Testis (tissue), 3 donors: Measurements from ENCODE around the gene KMO. TPM values are rescaled to one million over a fixed set of nuclear protein-coding genes. Genes with fewer than 3 reads are reported as not detected.
A peak's percentile ranks its signal among the peaks of the same experiment; 100 is the strongest.

Source experiments
- DNase-seq: peaks from one replicate; pipeline ENCODE4 v3.0.0-alpha.2; 2019
- H3K27ac ChIP-seq, 2 donors: fragments of 200-600 bp; sonication (generic); one replicate each; pipeline ENCODE4 v1.5.1; 2019
- H3K27me3 ChIP-seq: fragments of 200-600 bp; sonication (generic); one replicate; pipeline ENCODE4 v1.5.1; 2019
- H3K36me3 ChIP-seq: fragments of 200-600 bp; sonication (generic); one replicate; pipeline ENCODE4 v1.5.1; 2017; ENCODE audit warnings: low read depth; ENCODE audit errors: missing control alignments
- H3K4me1 ChIP-seq: fragments of 200-600 bp; sonication (generic); one replicate; pipeline ENCODE4 v1.5.1; 2019
- H3K4me3 ChIP-seq, 2 donors: fragments of 200-600 bp; sonication (generic); one replicate each; pipeline ENCODE4 v1.5.1; 2017 to 2019
- H3K9me3 ChIP-seq: fragments of 200-600 bp; sonication (generic); one replicate; pipeline ENCODE4 v1.5.1; 2017
- POLR2A ChIP-seq: fragments of 450-650 bp; IDR thresholded peaks from one replicate; pipeline ENCODE4 v1.6.1; 2017; ENCODE audit warnings: antibody characterized with exemption, mild to moderate bottlenecking, moderate library complexity
- WGBS, 2 donors: methylation state at CpG; one replicate each; pipeline ENCODE4 v1.1.5; 2018; 5-methylcytosine and 5-hydroxymethylcytosine counted together
- intact Hi-C: fragments of 100-400 bp; cut with DNase I; formaldehyde crosslinking; loops from one replicate; pipeline ENCODE4 v1.15.1; 2023; ENCODE audit warnings: low total_unique reads
- polyA plus RNA-seq: library from polyadenylated mRNA; stranded (reverse); fragments of 350-450 nt; fragmentation: Illumina TruSeq; extraction: RNeasy Lipid Tissue Mini Kit (QIAGEN cat#74804); gene quantifications from one replicate; pipeline ENCODE4 v1.2.3, GENCODE V29; 2014; ENCODE audit warnings: low read depth, low replicate concordance; ENCODE audit not compliant: insufficient read depth
- total RNA-seq, 2 donors: library from RNA; depleted of rRNA; stranded (reverse); fragments of >200 nt; gene quantifications; one replicate each; pipeline ENCODE4 v1.2.3, GENCODE V29; 2016
- TF ChIP-seq, protein P1 (sequence below), 3 experiments: fragments of 450-650 bp in 2 of 3; fragments of 200-600 bp in 1 of 3; sonication (generic) in 1 of 3; IDR thresholded peaks; one replicate each; pipeline ENCODE4 v1.5.1; 2016 to 2019; ENCODE audit warnings: antibody characterized with exemption in 3 of 3, mild to moderate bottlenecking in 2 of 3, moderate library complexity in 1 of 3

Gene KMO
- total and polyA plus RNA-seq, 3 donors from 2014 or later = 0.39 to 1.5 (median 0.99) TPM

DNA sequence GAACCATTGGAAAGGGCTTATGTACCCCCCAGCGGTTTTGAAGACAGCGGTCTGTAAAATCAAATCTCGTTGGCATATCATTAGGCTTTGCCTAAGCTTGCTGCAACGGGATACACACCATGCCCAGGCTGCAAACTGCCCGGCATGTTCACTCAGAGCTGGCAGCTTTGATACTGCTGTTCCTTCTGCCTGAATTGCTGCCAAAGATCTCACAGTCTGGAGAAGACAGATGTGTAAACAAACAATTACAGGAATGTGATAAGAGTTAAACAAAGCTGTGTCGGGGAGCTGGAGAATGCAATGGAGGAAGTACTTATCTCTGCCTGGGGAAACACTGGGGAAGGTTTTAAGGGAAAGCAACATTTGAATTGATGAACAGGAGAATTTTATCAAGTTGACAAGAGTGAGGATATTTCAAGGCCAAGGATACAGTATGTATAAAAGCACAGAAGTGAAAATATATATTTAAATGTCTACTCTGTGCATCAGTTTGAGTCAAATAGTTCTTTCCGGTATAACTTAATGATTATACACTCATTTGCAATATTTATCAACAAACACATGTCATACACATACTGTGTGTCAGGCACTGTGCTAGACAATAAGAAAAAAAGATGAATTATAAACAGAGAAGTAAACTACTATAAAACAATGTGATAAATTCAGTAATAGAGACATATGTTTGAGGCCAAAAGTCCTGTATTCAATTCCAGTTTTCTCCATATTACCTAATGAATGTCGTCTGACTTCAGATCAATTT lies 78.1 kb downstream of the KMO start:
- H3K4me1 ChIP-seq = peaks cover 7% of the 10 kb centered on the region
- TF ChIP-seq, protein P1, sequence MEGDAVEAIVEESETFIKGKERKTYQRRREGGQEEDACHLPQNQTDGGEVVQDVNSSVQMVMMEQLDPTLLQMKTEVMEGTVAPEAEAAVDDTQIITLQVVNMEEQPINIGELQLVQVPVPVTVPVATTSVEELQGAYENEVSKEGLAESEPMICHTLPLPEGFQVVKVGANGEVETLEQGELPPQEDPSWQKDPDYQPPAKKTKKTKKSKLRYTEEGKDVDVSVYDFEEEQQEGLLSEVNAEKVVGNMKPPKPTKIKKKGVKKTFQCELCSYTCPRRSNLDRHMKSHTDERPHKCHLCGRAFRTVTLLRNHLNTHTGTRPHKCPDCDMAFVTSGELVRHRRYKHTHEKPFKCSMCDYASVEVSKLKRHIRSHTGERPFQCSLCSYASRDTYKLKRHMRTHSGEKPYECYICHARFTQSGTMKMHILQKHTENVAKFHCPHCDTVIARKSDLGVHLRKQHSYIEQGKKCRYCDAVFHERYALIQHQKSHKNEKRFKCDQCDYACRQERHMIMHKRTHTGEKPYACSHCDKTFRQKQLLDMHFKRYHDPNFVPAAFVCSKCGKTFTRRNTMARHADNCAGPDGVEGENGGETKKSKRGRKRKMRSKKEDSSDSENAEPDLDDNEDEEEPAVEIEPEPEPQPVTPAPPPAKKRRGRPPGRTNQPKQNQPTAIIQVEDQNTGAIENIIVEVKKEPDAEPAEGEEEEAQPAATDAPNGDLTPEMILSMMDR (IDR thresholded peaks at IDR 0.05) = no peak
- no peak overlapping the region for H3K27ac ChIP-seq
- no peaks in the 10 kb centered on the region for H3K9me3 ChIP-seq
- 44 to 58% methylated on average over 8 of the region's 8 CpGs for WGBS, 2 donors
- H3K27me3 ChIP-seq = no peaks in the 10 kb centered on the region
- intact Hi-C loops = loop anchor here (10.0 kb wide), 1 partner anchor 225 kb away; no protein-coding TSS in a partner anchor
- H3K4me3 ChIP-seq = no peak overlapping the region
- no peaks in the 10 kb centered on the region for H3K36me3 ChIP-seq
- DNase-seq = peak; percentile 40

DNA sequence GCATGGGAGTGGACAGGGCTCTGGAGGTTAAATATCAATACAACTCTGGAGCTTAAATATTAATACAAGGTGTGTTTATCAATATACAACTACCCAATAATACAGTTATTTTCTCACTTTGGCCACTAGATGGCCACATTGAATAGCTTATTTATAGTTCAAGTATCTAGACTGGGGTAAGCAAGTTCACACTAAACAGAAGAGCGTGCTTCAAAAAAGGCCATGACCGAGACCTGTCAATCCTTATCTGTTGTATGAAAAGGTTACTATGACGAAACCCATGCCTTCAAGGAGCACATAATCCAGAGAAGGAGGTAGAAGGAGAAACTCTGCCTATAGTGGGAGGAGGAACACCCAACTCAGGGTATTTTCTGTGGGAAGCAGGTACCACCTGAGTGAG lies 78.9 kb downstream of the KMO start:
- H3K27me3 ChIP-seq = no peaks in the 10 kb centered on the region
- TF ChIP-seq, protein P1 (IDR thresholded peaks at IDR 0.05) = peak; percentile 54 to 76 (median 76)
- no peak for TF ChIP-seq POLR2A
- no peak overlapping the region for H3K27ac ChIP-seq
- no peaks in the 10 kb centered on the region for H3K36me3 ChIP-seq
- no peak overlapping the region for H3K4me3 ChIP-seq
- WGBS, 2 donors = 24 to 38% methylated on average over 3 of the region's 3 CpGs
- intact Hi-C loops = loop anchor here (10.0 kb wide), 1 partner anchor 224 kb away; no protein-coding TSS in a partner anchor
- no peak for DNase-seq
- peaks cover 7% of the 10 kb centered on the region for H3K4me1 ChIP-seq
- H3K9me3 ChIP-seq = no peaks in the 10 kb centered on the region

DNA sequence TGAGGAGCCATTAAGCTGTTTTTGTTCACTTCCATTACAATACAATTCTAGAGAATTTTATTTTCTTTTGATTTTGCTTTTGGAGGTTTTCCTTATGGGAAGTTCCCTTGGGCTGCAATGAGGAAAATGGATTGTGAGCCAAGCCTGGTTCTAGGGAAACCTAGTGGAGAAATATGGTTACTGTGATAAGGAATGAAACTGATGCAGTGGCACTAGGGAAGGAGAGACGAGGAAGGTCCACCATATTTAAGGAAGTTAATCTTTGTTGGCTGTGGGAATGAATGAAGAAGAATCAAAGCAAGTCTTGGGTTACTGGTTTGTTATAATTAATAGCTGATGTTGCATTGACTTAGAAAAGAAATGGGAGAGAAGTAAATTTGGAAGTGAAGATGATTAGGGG lies 79.6 kb downstream of the KMO start:
- WGBS, 2 donors = 80 to 82% methylated on average over 1 of the region's 1 CpG
- Histone ChIP-seq H3K27me3 (no peaks in the 10 kb centered on the region), H3K9me3 (no peaks in the 10 kb centered on the region), H3K27ac (no peak overlapping the region), H3K4me1 (peaks cover 7% of the 10 kb centered on the region), H3K4me3 (no peak overlapping the region), H3K36me3 (no peaks in the 10 kb centered on the region)
- no peak for DNase-seq
- no peak for TF ChIP-seq POLR2A
- TF ChIP-seq, protein P1 (IDR thresholded peaks at IDR 0.05) = no peak
- intact Hi-C loops = loop anchor here (10.0 kb wide), 1 partner anchor 223 kb away; no protein-coding TSS in a partner anchor

DNA sequence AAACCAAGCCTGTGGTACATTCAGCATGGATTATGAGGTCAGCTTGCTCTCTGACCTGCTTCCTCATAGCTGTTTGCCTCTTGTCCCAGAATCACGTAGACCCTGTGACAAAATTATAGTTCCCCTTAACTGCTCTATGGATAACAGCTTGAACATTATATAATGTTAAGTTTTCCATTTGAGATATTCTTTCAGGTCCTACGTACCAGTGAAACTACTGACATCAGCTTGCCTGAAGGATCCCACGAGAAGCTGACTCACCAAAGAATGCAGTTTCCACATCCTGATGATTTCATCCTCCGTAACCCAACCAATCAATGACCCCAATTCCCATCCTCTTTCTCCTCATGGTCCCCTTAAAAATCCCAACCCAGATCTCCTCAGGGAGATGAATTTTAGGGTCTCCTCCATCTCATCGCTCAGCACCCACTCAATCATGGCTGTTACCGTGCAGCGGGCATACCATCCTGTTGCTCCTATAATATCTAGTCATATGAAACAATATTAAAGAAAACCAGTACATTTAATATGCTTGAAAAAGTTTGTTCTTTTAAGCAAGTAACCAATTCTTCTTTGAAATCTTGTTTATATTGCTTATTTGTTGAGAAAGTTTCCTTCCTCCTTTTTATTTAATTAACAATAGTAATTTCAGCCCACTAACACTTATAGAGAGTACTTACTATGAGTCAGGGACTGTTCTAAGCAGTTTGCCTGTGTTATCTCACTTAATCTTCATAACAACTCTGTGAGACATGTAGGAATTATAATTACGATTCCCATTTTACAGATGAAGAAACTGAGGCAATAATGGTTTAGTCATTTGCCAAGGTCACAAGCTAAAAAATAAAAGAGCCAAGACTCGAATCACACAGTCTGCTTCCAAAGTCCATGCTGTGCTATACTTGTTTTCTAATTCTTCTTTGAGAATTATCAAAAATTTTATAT lies 80.6 kb downstream of the KMO start:
- intact Hi-C loops = loop anchor here (10.0 kb wide), 1 partner anchor 222 kb away; no protein-coding TSS in a partner anchor
- WGBS, 2 donors = 82 to 85% methylated on average over 9 of the region's 9 CpGs
- H3K27me3 ChIP-seq = no peaks in the 10 kb centered on the region
- DNase-seq = no peak
- TF ChIP-seq, protein P1 (IDR thresholded peaks at IDR 0.05) = no peak
- no peak for TF ChIP-seq POLR2A
- no peaks in the 10 kb centered on the region for H3K9me3 ChIP-seq
- no peak overlapping the region for H3K27ac ChIP-seq
- H3K36me3 ChIP-seq = no peaks in the 10 kb centered on the region
- peaks cover 7% of the 10 kb centered on the region for H3K4me1 ChIP-seq
- H3K4me3 ChIP-seq = no peak overlapping the region
